WTC11 (cell line): Measurements from ENCODE around the gene CCND1. TPM values are rescaled to one million over a fixed set of nuclear protein-coding genes. Genes with fewer than 3 reads are reported as not detected.

Source experiments
- ATAC-seq: fragments of 200-7000 bp; cut with Tn5 transposase; 2 replicates; pipeline ENCODE4 v1.10.0; 2021; ENCODE audit warnings: mild to moderate bottlenecking, moderate library complexity
- CTCF ChIA-PET: fragments of 300-600 bp; sonication (Branson Sonifier 250); formaldehyde crosslinking; loops from one replicate; lab custom pipeline; 2021; ENCODE audit warnings: antibody characterized with exemption; lab: Charles Lee
- POLR2A ChIA-PET: fragments of 350-600 bp; sonication (Branson Sonifier 250); formaldehyde crosslinking; loops from one replicate; lab custom pipeline; 2021; ENCODE audit warnings: antibody characterized with exemption; lab: Charles Lee
- DNase-seq: peaks from one replicate; pipeline ENCODE4 v3.0.0; 2021; ENCODE audit warnings: low spot score
- H3K27ac Mint-ChIP-seq: 2 replicates; pipeline ENCODE4 v1.8.0; 2021; ENCODE audit warnings: mixed read lengths
- H3K27me3 Mint-ChIP-seq: 2 replicates; pipeline ENCODE4 v1.8.0; 2021; ENCODE audit warnings: low read depth, mild to moderate bottlenecking, moderate library complexity, mixed read lengths
- H3K36me3 Mint-ChIP-seq: 2 replicates; pipeline ENCODE4 v1.8.0; 2021; ENCODE audit warnings: mixed read lengths
- H3K4me1 Mint-ChIP-seq: 2 replicates; pipeline ENCODE4 v1.8.0; 2022; ENCODE audit warnings: mixed read lengths
- H3K4me3 Mint-ChIP-seq: 2 replicates; pipeline ENCODE4 v1.8.0; 2021; ENCODE audit warnings: mild to moderate bottlenecking, moderate library complexity, mixed read lengths
- H3K9me3 Mint-ChIP-seq: 2 replicates; pipeline ENCODE4 v1.8.0; 2021; ENCODE audit warnings: mixed read lengths
- ARID4B ChIP-seq: sonication (generic); formaldehyde crosslinking; IDR thresholded peaks from 2 replicates; pipeline ENCODE4 v1.8.0; 2023; ENCODE audit warnings: missing genetic modification reagents, mild to moderate bottlenecking, borderline replicate concordance
- ATF2 ChIP-seq: sonication (generic); formaldehyde crosslinking; IDR thresholded peaks from 2 replicates; pipeline ENCODE4 v1.8.1; 2022; ENCODE audit warnings: low read depth, missing genetic modification reagents, borderline replicate concordance
- CBFB ChIP-seq: sonication (generic); formaldehyde crosslinking; IDR thresholded peaks from 2 replicates; pipeline ENCODE4 v1.8.1; 2022; ENCODE audit warnings: mild to moderate bottlenecking, low read depth, missing genetic modification reagents
- CREM ChIP-seq: sonication (generic); formaldehyde crosslinking; IDR thresholded peaks from 2 replicates; pipeline ENCODE4 v1.8.1; 2022; ENCODE audit warnings: mild to moderate bottlenecking, missing genetic modification reagents, moderate library complexity
- CTCF ChIP-seq: fragments of 200-600 bp; IDR thresholded peaks from 2 replicates; pipeline ENCODE4 v1.8.0; 2022; ENCODE audit warnings: antibody characterized with exemption
- E2F1 ChIP-seq: sonication (generic); formaldehyde crosslinking; IDR thresholded peaks from 2 replicates; pipeline ENCODE4 v1.8.0; 2022; ENCODE audit warnings: mild to moderate bottlenecking, missing genetic modification reagents
- ESRRA ChIP-seq: sonication (generic); formaldehyde crosslinking; IDR thresholded peaks from 2 replicates; pipeline ENCODE4 v1.8.1; 2022; ENCODE audit warnings: mild to moderate bottlenecking, missing genetic modification reagents, borderline replicate concordance
- FOXJ3 ChIP-seq: sonication (generic); formaldehyde crosslinking; IDR thresholded peaks from 2 replicates; pipeline ENCODE4 v1.9.0; 2021; ENCODE audit warnings: missing genetic modification reagents, mild to moderate bottlenecking, borderline replicate concordance
- FOXP4 ChIP-seq: sonication (generic); formaldehyde crosslinking; IDR thresholded peaks from 2 replicates; pipeline ENCODE4 v1.8.0; 2022; ENCODE audit warnings: mild to moderate bottlenecking, missing genetic modification reagents
- IRF2 ChIP-seq: sonication (generic); formaldehyde crosslinking; IDR thresholded peaks from 2 replicates; pipeline ENCODE4 v1.8.0; 2022; ENCODE audit warnings: low read depth, missing genetic modification reagents, borderline replicate concordance
- MAX ChIP-seq: sonication (generic); formaldehyde crosslinking; IDR thresholded peaks from 2 replicates; pipeline ENCODE4 v1.8.0; 2022; ENCODE audit warnings: mild to moderate bottlenecking, missing genetic modification reagents
- NFE2L1 ChIP-seq: sonication (generic); formaldehyde crosslinking; IDR thresholded peaks from 2 replicates; pipeline ENCODE4 v1.8.1; 2023; ENCODE audit warnings: missing genetic modification reagents
- NFYB ChIP-seq: sonication (generic); formaldehyde crosslinking; conservative IDR thresholded peaks from 2 replicates; pipeline ENCODE4 v1.8.0; 2022; ENCODE audit warnings: low read depth, missing genetic modification reagents
- NR2C2 ChIP-seq: sonication (generic); formaldehyde crosslinking; IDR thresholded peaks from 2 replicates; pipeline ENCODE4 v1.8.0; 2022; ENCODE audit warnings: mild to moderate bottlenecking, missing genetic modification reagents
- NR3C1 ChIP-seq: sonication (generic); formaldehyde crosslinking; conservative IDR thresholded peaks from 2 replicates; pipeline ENCODE4 v1.8.1; 2023; ENCODE audit warnings: low read depth, mild to moderate bottlenecking, missing genetic modification reagents
- ZMAT4 ChIP-seq: fragments of 250-450 bp; sonication (Bioruptor Pico); IDR thresholded peaks from 2 replicates; pipeline ENCODE4 v1.9.0; 2021; ENCODE audit warnings: mild to moderate bottlenecking
- ZNF121 ChIP-seq: sonication (generic); formaldehyde crosslinking; IDR thresholded peaks from 2 replicates; pipeline ENCODE4 v1.8.0; 2023; ENCODE audit warnings: missing genetic modification reagents
- ZNF425 ChIP-seq: fragments of 250-450 bp; sonication (Bioruptor Pico); conservative IDR thresholded peaks from 2 replicates; pipeline ENCODE4 v1.9.0; 2021; ENCODE audit warnings: mild to moderate bottlenecking
- total RNA-seq: library from RNA; stranded (reverse); gene quantifications from 3 replicates; pipeline ENCODE4 v1.2.3, GENCODE V29; 2021

The CCND1 gene
- total RNA-seq, 1 experiment from 2014 or later, result 212 TPM

- TF ChIP-seq MAX (CRISPR knock-in tag) (no peak), CTCF (no peak), FOXP4 (CRISPR knock-in tag) (no peak), FOXJ3 (CRISPR knock-in tag) (no peak), NR2C2 (CRISPR knock-in tag) (no peak), ZMAT4 (no peak), E2F1 (CRISPR knock-in tag) (no peak), NFYB (CRISPR knock-in tag) (no peak), ZNF121 (no peak), NFE2L1 (no peak)
Measured at GRCh38 chr11:69613594-69613993, 27.4 kb upstream of the CCND1 start (continued).

- Mint-ChIP-seq H3K27ac (peak overlapping the region; percentile 35; the same call in 1 of the 2 replicates), H3K4me3 (no peak overlapping the region), H3K4me1 (peaks cover 26% of the 10 kb centered on the region), H3K27me3 (peaks cover 3% of the 10 kb centered on the region), H3K36me3 (peaks cover 10% of the 10 kb centered on the region; the same call in 1 of the 2 replicates), H3K9me3 (peaks cover 19% of the 10 kb centered on the region)
- DNase-seq, result no peak
- ATAC-seq, result no peak
- ChIA-PET POLR2A (no interaction called here), CTCF (interaction anchor here (0.6 kb wide), 1 partner anchor 495 kb away, joined by 3 read pairs; no protein-coding TSS in a partner anchor)
- TF ChIP-seq CREM (CRISPR knock-in tag), result no peak
- no peak for TF ChIP-seq ESRRA (CRISPR knock-in tag)
- TF ChIP-seq IRF2, result no peak
- TF ChIP-seq CBFB (CRISPR knock-in tag), result no peak
- TF ChIP-seq ATF2 (CRISPR knock-in tag), result no peak
- TF ChIP-seq ZNF425 (CRISPR knock-in tag), result no peak
- no peak for TF ChIP-seq ARID4B (CRISPR knock-in tag)
- no peak for TF ChIP-seq E2F1 (CRISPR knock-in tag)
- TF ChIP-seq NR3C1 (CRISPR knock-in tag), result no peak
- TF ChIP-seq FOXJ3 (CRISPR knock-in tag), result no peak
Measured at GRCh38 chr11:69614085-69614484, 26.9 kb upstream of the CCND1 start.
